ENCODE results near the gene CEP85L.

GRCh38 chr6:118652051-118652615 is 742 bp upstream of the CEP85L start:
- no peak for TF ChIP-seq CTCF (conservative IDR thresholded peaks at IDR 0.05 in 1 of 2, IDR thresholded peaks at IDR 0.05 in 1 of 2; ENCODE audit: low read depth in 1 of 2, low read length in 2 of 2)
- TF ChIP-seq EZH2 (IDR thresholded peaks at IDR 0.05; ENCODE audit: low read length, missing control alignments) = no peak

Measured in fibroblast of lung (primary cell).